ENCODE results near the gene RBM5.

RBM5 gene

DNA sequence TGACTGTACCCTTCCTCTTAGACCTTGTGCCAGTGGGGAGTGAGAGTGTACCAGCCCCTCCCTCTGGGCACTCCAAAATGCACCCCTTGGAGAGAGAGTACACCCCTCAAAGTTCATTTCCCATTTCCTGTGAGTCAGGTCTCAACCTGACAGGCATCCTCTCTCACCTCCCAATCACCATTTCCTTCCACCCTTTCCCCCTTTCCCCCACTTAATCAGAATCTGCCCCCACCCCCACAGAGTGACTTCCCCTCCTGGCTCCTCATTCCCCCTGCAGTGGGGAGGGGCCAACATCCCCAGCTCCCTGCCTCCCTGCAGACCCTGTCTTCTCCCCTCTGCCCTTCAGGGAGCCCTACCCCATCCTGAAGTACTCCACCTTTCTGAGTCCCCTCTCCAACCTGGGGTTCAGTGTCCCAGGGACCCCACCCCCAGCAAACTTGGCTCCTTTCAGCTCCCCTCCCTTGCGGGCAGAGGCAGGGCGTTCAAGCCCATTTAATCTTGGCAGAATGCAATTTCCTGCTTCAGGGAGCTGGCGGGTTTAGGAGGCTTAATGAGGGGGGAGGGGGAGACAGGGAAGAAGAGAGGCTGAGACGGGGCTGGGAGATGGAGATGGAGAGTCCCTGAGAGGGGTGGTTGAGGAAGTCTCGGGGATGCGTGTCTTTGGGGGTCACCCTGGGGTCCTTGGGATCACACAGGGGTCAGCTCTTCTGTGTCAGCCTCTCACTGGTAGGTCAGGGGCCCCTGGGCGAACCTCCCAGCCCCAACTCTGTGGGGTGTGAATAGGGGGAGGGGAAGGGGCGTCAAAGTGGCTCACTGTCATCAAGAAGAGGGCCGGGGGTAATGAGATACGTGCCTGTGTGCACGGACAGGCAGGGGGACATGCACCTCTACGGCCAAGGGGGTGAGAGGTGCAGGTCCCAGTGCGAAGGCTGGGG, 49.8 kb downstream of the RBM5 start:
- peak; percentile 54 for FAIRE-seq
- DNase-seq (ENCODE audit: insufficient read length, low spot score), result no peak

DNA sequence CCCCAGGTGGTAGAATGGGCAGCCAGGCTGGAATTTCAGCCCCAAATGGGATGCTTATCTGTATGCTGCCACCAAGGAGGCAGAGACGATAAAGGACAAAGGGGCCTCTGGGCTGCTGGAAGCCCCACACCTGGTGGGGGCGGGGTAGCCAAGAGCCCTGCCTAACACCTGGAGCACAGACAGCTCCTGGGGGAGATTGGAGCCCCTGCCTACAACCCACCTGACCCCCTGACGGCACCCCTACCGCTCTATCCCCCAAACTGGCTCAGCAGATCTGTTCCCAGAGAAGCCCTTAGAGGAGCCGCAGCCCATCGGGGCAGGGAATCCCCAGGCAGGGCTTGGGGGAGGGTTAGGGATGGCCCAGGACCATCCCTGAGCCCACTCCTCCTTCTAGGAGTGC, 50.6 kb downstream of the RBM5 start:
- FAIRE-seq (no peak), DNase-seq (ENCODE audit: insufficient read length, low spot score) (no peak)

DNA sequence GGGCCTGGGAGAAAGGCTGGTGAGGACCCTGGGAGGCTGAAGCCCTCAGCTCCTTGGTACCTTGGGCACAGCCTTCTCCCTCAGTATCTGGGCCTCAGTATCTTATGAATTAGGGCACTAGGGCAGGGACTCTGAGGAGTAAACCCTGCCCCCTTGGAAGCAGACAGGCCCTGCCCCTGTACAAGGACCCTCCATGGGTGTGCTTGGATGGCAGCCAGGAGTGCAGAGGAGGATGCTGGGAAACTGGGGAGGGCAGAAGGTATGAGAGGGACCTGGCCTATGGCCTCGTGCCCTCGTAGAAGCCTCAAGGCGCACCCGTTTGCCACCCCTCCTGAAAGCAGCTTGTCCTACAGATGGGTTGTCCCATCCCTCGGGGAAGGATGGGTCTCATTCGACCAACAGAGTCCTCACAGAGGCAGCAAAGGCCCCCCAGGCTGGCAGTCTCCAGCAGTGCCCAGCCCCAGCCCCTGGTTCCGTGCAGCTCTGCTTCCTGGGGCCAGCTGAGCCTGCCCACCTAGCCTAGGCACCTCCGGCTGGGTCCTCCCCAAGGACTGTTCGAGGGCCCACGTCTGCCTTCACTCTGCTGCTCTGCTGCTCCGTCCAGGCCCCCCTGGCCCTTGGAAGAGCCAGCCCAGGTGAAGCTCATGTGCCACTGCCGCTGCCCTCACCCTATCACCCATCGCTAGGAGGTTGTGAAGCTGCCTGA, 51.2 kb downstream of the RBM5 start:
- no peak for FAIRE-seq
- no peak for DNase-seq (ENCODE audit: insufficient read length, low spot score)

DNA sequence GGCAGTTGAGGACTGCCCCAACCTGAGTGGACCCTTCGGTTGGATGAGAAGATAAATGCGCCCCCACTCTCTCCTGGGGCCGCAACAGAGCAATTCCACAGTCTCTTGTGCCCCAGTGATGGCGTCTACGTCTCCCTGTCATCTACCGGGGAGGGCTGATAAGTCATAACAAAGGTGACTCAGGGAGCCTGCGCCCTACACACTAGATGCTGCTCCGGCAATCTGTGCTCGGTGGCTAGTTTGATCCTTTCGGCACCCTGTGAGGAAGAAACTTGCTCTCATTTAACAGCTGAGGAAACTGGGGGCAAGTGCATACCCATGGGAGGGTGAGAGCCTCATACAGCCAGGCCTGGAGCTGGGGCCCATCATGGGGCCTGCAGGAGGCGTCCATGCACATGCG, 52.3 kb downstream of the RBM5 start:
- FAIRE-seq (no peak), DNase-seq (ENCODE audit: insufficient read length, low spot score) (no peak)

DNA sequence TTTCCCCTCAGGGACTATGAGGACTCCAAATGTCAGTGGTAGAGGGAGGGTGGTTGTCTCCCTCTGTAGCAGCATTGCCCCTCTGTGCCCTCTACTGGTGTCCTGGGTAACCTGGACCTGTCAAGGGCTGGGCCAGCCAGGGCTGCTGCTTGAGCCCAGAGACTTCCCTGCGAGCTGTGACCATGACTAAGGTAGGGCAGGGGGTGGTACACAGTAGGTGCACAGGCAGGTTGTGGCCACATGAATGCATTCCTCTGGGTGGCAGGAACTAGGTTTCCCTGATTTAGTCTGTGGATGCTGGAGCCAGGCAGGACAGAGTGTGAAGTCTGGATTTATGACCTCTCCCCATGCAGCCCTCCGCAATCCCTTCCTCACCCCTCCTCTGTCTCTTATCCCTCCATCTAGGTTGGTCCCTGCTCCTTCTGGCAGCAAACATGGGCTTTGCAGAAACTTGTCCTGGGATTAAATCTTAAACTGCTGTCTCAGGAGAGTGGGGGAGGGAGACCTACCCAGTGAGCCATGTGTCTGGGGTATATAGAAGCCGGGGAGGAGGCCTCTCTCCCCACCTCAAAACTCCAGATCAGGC, 57.7 kb downstream of the RBM5 start:
- DNase-seq (ENCODE audit: insufficient read length, low spot score) (no peak), FAIRE-seq (peak; percentile 44)

DNA sequence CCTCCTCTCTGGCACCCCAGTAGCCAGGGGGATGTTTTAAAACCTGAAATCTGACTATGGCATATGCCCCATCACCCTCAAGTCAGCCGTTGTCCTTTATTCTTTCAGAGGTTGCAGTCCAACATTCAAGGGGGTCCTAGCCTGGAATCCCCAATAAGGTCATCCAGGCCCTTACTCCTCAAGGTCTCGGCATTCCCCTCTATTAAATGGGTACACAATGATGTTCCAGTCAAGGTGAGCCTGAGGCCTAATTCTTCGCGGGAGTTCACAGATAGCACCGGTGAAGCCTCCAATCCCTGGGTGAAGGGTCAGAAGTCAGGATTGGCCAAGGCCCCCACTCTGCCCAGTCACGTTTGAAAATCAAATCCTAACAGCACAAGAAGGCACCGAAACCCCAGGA, 58.3 kb downstream of the RBM5 start:
- DNase-seq (ENCODE audit: insufficient read length, low spot score), result no peak
- no peak for FAIRE-seq

DNA sequence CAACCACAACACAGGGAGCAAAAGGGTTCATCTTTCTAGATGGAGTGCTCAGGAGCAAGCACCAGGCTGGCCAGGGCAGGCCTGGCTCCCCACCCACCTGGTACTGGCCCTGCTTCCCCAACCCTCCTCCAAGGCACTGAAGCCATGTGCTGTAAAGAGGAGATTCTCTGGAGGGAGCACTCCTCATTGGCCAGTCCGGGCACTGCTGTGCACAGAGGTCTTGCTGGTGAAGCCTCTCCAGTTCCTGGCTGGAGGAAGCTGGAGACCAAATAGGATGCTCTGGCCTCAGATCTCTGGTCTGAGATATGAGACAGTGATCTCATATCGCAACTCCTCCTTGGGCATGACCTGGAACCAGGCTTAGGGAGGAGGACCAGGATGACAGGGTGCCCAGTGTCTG, 58.7 kb downstream of the RBM5 start:
- DNase-seq (ENCODE audit: insufficient read length, low spot score) (no peak), FAIRE-seq (peak; percentile 4)

DNA sequence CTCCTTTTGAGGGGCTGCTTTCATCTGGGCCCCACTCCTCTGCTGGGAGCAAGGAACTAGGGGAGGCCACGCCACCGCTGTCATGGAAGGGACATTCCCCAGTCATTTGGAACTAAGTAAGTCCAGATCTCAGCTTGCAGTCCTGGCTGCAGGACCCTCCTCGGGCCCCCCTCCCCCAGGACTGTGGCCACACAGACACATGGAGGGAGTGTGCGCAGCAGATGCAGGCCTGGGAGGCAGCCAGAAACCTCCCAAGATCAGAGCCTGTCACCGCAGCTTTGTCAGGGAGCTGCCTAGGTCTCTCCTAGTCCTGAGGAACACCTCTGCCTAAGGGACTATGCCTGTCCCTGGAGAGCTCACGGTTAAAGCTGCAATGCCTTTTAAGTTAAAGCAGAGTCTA, 59.1 kb downstream of the RBM5 start:
- no peak for FAIRE-seq

DNA sequence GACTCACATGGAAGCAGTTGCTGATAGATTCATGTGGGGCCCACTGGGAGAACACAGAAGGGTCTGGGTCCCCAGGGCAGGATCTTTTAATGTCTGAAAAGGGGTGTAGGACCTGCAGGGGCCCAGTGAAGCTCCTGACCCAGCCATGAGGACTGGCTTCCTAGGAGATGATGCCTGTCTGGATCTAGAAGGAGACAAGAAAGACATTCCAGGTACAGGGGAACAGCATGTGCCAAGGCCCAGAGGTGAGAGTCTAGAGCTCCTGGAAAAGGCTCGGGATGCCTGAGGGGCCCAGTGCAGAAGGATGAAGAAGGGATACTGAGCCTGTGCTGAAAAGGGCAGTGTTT, 61.7 kb downstream of the RBM5 start:
- FAIRE-seq (no peak), DNase-seq (ENCODE audit: insufficient read length, low spot score) (no peak)

More for the DNA sequence above, 59.1 kb downstream of the RBM5 start:
- DNase-seq (ENCODE audit: insufficient read length, low spot score), result no peak

DNA sequence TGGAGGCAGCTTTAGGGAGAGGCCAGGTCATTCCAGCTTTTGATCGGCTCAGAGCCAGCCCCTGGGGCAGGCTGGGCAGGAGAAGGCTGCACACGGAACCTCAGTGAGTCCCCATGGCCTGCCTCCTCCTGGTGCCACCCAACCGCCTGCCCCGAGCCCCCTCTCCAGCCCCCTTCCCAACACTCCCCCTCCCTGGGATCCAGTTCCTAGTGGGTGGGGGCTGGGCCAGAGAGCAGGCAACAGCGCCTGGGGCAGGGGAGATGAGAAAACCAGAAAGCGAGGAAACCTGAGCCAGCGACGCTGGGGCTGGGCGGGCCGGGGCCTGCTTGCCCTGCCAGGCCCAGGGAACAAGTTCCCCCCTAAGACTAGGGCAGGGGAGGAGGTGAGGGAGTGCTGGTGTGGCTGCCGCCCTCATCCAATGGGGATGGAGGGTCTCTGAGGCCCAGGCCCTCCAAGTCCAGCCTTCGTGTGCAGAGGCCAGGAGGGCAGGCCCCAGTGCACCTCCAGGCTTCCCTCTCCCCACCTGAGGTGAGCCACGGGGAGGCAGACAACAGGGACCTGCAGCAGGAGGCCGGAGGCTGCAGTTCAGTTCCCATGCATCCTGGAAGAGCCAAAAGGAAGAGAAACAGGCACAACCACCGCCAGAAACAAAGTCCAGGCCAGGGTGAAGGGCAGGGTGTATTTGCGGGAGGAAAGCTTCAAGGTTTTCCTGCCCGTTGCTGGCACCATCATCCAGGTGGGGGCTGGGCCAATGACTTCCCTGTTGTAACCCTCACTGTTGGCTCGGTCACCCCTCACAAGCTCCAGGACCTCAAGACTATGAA, 62.4 kb downstream of the RBM5 start:
- DNase-seq (ENCODE audit: insufficient read length, low spot score) (no peak), FAIRE-seq (no peak)

DNA sequence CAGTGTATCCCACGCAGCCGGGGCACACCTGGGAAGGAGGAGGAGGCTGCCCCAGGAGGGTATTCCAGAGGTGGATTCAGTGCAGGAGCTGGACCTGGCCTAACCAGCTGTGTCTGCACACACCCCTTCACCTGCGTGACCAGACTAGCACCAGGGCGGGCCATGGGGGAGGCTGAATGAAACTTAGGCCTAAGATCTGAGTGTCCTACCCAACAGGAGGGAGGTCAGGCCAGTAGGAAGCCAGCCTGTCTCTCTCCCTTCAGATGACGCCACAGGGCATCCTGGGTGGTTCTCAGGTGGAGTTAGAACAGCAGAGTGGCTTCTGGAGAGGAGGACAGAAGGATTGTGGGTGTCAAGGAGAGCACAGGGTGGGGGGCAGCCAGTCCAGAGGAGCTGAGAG, 63.0 kb downstream of the RBM5 start:
- FAIRE-seq (no peak), DNase-seq (ENCODE audit: insufficient read length, low spot score) (no peak)

DNA sequence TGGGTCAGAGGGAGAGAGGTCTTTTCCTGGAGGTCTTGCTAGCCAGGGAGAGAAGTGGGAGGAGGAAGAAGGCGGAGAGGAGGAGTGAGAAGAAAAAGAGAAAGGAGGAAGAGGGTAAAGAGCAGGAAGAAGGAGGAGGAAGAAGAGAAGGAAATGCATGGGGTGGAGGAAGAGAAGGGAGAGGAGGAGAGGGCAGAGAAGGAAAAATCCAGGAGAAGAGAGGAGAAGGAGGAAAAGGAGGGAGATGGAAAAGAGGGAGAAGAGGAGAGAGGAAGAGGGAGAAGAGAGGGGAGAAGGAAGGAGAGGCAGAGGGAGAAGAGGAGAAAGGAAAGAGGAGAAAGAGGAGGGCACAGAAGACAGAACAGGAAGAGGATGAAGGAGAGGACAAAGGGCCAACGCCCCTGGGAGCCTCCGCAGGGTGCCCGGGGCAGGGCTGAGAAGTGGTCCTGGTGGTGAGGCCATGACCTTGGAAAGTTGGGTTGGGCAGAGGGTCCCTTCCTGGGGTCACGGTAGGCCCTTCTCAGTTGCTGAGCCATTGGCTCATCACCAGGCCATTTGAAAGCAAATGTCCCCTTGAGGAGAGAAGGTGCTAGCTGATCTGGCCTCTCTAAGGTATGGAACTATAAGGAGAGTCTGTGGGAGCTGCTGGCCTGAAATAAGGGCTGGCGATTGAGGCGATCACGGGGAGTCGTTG, 65.2 kb downstream of the RBM5 start:
- FAIRE-seq (no peak), DNase-seq (ENCODE audit: insufficient read length, low spot score) (no peak)

DNA sequence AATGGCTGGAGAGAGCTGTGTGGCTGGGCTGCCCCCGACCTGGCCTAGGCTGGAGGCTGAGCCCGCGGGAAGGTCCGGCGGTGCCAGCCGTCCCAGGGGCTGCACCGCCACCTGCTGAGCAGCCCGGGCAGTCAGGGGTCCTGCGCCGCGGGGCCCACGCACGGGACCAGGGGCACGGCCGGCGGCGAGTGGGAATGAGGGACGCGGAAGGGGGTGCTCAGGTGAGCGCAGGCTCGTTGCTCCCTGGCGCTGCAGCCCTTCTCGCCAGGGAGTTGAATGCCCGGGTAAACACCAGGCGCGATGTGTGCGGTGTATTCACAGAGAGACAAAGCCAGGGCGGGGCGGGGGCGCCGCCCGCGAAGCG, 65.7 kb downstream of the RBM5 start:
- FAIRE-seq (peak; percentile 28), DNase-seq (ENCODE audit: insufficient read length, low spot score) (no peak)

DNA sequence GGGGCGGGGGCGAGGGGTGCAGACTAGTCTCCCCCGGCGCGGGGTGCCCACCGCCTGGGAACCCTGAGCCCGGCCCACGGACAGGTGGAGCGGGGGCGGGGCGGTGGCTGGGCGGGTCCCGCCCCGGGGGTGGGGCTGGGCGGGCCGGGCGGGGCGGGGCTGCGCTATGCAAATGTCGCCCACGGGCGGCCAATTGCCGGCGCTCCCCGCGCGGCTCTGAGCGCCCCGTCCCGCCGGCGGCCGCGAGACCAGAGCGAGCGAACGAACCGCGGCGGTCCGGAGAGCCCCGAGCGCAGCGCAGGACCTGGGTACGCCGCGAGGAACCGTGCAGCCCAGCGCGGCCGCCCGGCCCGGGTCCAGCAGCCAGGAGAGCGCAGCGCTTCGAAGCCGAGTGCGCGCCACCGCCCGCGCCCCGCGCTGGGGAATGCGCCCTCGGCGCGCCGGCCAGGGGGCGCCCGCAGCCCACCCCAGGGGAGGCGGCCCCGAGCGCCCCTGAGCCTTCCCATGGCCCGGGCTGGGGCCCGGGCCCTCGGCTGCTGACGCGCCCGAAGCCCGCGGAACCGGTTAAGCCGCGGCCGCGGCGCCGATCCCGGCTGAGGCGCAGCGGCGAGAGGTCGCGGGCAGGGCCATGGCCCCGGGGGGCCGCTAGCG, 66.2 kb downstream of the RBM5 start, which contains the start of gene SEMA3F:
TSS of gene SEMA3F (plus strand) at position 485 of the 651 bp plus-strand sequence. CDS start 4,299 bp downstream, outside the sequence.
- FAIRE-seq (peak; percentile 23), DNase-seq (ENCODE audit: insufficient read length, low spot score) (peak; percentile 71)

DNA sequence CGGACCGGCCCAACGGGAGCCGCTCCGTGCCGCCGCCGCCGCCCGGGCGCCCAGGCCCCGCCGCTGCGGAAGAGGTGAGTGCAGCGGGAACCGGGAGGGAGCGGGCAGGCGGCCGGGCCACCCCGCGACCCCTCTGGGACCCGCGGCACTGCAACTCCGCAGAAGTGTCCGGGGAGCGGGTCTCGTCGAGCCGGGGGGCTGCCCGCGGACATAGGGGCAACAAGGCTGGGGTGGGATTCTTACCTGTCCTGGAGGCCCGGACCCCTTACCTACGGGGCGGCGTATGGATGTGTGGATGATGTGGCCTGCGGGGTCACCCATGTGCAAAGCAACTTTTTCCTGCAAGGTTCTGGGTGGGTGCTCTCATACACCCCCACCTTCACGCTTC, 66.8 kb downstream of the RBM5 start:
- FAIRE-seq (no peak), DNase-seq (ENCODE audit: insufficient read length, low spot score) (no peak)

DNA sequence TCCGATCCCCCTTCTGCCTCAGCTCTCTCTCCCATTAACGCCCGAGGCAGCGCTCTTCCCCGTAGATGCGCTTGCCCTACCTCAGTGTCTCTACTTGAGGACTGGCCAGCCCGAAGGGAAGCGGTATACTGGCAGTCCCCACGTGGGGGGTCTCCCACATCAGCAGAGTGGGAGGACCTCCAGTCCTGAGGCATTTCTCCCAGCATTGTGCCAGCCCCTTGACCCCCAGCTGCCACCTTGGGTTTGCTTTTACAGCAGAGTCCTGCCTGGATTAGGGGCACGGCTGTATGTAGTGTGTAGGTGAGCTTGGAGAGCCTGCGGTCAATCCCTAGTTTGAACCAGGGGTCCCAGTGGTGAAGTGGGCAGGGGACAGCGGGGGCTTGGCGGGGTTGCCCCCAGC, 67.2 kb downstream of the RBM5 start:
- no peak for DNase-seq (ENCODE audit: insufficient read length, low spot score)
- FAIRE-seq, result peak; percentile 40

DNA sequence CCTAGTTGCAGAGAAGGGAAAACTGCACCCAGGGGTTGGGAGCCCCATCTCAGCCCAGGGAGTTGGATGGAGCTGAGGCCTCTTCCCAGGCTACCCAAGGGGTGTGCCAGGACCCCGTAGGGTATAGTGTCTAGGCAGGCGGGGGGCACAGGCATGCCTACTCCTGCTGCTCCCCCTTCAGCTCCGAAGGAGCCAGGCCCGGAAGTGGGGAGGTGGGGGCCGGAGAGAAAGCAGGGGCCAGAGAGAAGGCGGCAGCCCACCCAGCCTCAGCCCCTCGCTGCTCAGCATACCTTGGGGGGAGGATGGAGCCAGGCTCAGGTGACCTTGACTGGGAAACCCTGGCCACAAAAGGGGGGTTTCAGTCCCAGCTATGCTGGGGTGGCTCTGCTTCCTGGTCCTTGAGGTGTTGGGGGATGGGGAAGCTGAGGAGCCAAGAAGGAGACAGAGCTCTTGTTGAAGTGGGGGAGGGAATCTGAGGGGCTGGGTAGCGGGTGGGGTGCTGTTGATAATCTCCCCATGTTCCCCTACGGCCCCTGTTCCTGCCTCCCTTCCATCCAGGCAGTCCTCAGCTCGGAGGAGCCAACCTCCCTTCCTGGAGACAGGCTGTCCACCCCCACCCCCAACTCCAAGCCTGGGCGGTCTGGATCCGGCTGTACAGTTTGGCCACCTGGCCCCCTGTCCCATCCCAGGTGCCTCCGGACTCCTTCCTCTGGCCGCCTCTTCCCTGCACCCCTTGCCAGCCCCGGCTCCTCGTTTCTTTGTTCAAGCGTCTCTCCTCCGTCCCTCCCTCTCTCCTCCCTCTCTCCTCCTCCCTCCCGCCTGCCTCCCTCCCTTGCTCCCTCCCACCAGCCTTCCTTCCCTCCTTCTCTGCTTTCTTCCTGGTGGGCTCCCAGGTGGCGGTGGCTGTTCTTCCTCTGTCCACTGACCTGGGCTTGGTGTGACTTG, 68.1 kb downstream of the RBM5 start:
- FAIRE-seq, result no peak
- no peak for DNase-seq (ENCODE audit: insufficient read length, low spot score)

DNA sequence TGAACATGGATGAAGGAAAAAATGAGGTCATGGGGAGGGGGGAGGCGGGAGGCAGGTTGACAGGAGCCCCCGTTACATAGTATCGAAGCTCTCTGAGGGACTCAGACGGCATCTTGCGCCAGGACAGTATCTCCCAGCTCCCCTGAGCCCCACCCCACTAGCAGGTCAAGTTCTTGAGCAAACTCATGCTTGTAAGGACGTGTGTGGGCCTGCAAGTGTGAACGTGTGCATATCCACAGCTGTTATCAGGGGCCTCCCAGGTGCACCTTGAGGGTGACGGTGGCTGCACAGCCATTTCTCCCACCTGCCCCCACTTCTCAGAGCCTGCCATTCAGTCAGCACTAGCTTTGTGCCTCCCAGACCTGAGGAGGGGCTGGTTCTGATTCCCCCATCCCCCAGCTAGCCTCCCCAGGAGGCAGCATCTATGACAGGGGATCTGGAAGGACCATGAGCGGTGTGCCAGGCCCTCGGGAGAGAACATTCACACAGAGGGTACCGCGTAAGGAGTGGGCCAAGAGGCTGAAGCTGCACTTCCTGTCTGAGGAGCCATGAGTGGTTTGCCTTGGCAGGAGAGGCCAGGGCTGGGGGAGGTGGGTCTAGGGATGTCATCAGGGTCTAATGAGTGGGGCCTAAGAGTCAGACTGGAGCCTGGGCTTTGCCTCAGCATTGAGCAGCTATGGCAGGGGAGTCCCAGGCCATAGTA, 69.3 kb downstream of the RBM5 start:
- DNase-seq (ENCODE audit: insufficient read length, low spot score), result no peak
- FAIRE-seq, result no peak
